T-helper 2 cell treated with Interferon-gamma antibody and Interleukin-4, amounts not matched to agents 5 μg/mL and 100 μg/mL, for 36 hours (primary cell): ENCODE measurements around the gene SLC47A2.
"Not testable (repeated sequence)": the region's sequence is repeated elsewhere in the genome, so short reads cannot be mapped to it uniquely, and the experiment has no call there.

Source experiments
- DNase-seq: peaks from one replicate; pipeline ENCODE4 v3.0.0; 2021; ENCODE audit warnings: low spot score
- H3K27ac Mint-ChIP-seq: one replicate; pipeline ENCODE4 v1.8.0; 2021; ENCODE audit warnings: mild to moderate bottlenecking, mixed read lengths
- H3K27me3 Mint-ChIP-seq: one replicate; pipeline ENCODE4 v1.8.0; 2021; ENCODE audit warnings: low read depth, mixed read lengths
- H3K36me3 Mint-ChIP-seq: one replicate; pipeline ENCODE4 v1.8.0; 2021; ENCODE audit warnings: low read depth, mixed read lengths
- H3K4me1 Mint-ChIP-seq: one replicate; pipeline ENCODE4 v1.8.0; 2021; ENCODE audit warnings: low read depth, mixed read lengths
- H3K4me3 Mint-ChIP-seq: one replicate; pipeline ENCODE4 v1.8.0; 2022; ENCODE audit warnings: mild to moderate bottlenecking, moderate library complexity, mixed read lengths
- H3K9me3 Mint-ChIP-seq: one replicate; pipeline ENCODE4 v1.8.0; 2021; ENCODE audit warnings: mixed read lengths

The SLC47A2 gene

DNA sequence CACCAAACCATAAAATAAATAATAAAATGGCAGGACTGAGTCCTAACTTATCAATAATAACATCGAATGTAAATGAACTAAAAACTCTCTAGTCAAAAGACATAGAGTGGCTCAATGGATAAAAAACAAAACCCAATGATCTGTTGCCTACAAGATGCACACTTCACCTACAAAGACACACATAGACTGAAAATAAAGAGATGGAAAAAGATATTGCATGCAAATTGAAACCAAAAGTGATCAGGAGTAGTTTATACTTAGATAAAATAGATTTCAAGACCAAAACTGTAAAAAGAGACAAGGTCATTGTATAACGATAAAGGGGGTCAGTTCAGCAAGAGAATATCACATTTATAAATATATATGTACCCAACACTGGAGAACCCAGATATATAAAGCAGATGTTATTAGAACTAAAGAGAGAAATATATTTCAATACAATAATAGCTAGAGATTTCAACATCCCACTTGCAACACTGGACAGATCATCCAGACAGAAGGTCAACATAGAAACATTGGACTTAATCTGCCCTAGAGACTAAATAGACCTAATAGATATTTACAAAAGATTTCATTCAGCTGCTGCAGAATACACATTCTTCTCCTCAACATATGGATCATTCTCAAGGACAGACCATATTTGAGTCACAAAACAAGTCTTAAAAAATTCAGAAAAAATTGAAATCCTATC is 29.8 kb downstream of the SLC47A2 start:
- Mint-ChIP-seq H3K36me3 (no peaks in the 10 kb centered on the region), H3K9me3 (no peaks in the 10 kb centered on the region), H3K27me3 (no peaks in the 10 kb centered on the region), H3K4me3 (no peak overlapping the region), H3K27ac (no peak overlapping the region), H3K4me1 (no peaks in the 10 kb centered on the region)
- no peak for DNase-seq

DNA sequence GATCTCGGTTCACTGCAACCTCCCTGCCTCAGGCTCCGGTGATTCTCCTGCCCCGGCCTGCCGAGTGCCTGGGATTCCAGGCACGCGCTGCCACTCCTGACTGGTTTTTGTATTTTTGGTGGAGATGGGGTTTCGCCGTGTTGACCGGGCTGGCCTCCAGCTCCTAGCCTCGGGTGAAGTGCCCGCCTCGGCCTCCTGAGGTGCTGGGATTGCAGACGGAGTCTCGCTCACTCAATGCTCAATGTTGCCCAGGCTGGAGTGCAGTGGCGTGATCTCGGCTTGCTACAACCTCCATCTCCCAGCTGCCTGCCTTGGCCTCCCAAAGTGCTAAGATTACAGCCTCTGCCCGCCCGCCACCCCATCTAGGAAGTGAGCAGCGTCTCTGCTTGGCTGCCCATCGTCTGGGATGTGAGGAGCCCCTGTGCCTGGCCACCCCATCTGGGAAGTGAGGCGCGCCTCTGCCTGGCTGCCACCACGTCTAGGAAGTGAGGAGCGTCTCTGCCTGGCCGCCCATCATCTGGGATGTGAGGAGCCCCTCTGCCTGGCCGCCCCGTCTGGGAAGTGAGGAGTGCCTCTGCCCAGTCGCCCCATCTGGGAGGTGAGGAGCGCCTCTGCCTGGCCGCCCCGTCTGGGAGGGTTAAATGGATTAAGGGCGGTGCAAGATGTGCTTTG is 31.3 kb downstream of the SLC47A2 start:
- H3K27me3 Mint-ChIP-seq, H3K4me3 Mint-ChIP-seq, DNase-seq, H3K36me3 Mint-ChIP-seq, H3K27ac Mint-ChIP-seq, H3K9me3 Mint-ChIP-seq, H3K4me1 Mint-ChIP-seq: not testable (repeated sequence)

DNA sequence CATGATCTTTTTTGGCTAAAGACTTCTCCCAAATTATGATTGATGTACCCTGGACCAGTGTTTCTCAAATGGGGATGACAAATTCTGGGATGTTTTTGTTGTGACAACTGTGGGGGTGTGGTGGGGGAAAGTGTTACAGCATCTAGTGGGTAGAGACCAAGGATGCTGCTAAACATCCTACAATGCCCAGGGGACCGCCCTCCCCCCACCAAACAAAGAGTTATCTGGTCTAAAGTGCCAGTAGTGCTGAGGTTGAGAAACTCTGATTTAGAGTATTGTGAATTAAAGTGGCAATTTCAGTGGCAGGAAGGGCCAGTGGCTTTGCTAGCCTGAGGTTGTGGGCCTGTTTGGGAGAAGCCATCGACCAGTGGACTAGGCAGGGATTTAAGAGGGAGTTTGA is 33.3 kb downstream of the SLC47A2 start:
- H3K9me3 Mint-ChIP-seq, result no peaks in the 10 kb centered on the region
- no peak overlapping the region for H3K27ac Mint-ChIP-seq
- no peaks in the 10 kb centered on the region for H3K36me3 Mint-ChIP-seq
- no peaks in the 10 kb centered on the region for H3K4me1 Mint-ChIP-seq
- no peak overlapping the region for H3K4me3 Mint-ChIP-seq
- no peak for DNase-seq
- no peaks in the 10 kb centered on the region for H3K27me3 Mint-ChIP-seq

DNA sequence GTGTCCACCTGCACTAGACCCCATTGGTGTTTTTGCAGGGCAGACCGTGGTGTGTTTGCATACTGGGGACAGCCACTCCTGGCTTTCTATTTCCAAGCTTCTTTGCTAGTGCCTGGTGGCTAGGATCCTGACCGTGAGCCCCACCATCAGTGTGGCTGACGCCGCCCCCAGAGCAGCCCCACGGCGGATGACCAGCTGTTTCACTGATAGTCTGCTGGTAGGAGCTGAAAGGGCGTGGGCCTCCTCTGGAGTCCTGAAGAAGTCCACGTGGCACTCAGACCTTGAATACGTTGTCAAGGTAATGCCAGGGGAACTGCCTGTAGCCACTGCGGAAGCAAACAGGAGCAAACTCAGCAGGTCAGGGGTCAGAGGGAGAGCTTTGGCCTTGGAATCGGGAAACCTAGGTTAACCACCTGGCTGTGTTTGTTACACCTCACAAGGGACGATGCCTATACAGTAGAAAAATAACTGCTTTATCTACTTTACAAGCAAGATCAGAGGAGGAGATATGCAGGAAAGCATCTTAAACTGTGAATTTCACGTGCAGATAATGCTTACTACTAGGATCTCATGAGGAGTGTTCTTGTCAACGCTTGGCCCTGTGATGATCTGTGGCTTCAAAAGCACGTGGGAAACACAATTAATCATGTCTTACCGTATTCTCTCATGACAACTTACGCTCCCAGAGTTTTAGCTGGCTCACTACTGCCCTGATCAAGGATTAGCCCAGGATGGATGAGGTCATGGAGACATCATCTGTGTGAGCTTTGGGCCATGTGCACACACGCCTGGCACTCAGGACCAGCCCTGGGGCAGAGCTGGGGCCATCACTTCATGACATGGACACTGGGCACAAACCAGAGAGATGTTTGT is 37.6 kb downstream of the SLC47A2 start:
- no peak overlapping the region for H3K27ac Mint-ChIP-seq
- no peaks in the 10 kb centered on the region for H3K9me3 Mint-ChIP-seq
- H3K4me1 Mint-ChIP-seq, result no peaks in the 10 kb centered on the region
- H3K4me3 Mint-ChIP-seq, result no peak overlapping the region
- no peak for DNase-seq
- peaks cover 4% of the 10 kb centered on the region for H3K36me3 Mint-ChIP-seq
- H3K27me3 Mint-ChIP-seq, result no peaks in the 10 kb centered on the region

DNA sequence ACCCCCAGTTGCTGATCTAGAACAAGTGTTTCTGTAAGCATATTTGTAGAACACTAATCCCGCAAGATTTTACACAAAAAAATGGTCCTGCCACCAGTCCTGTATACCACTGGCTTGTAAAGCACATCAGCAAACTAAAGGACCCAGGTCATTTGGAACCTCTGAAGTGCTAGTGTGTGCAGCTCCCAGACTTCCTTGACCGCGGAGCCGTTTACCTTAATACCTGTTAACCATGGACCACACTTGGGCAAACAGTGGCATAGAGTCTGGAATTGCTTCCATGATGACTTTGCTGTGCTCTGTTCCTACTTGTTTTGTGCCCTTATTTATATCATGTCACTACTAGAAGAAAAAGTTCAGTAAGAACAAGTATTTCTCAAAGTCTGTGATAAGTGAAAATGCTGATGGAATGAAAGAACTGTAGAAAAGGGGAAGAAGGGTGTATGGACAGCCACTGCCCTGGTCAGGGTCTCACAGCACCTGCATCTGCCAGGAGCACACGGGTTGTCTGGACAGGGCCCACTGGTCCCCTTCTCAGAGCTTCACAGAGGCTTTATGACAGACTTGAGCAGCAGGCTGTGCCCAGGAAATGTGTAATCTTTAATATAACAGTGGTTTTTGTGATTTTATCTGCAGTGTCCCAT is 38.5 kb downstream of the SLC47A2 start:
- no peaks in the 10 kb centered on the region for H3K4me1 Mint-ChIP-seq
- no peak overlapping the region for H3K27ac Mint-ChIP-seq
- DNase-seq, result no peak
- no peak overlapping the region for H3K4me3 Mint-ChIP-seq
- H3K36me3 Mint-ChIP-seq, result peaks cover 4% of the 10 kb centered on the region
- no peaks in the 10 kb centered on the region for H3K9me3 Mint-ChIP-seq
- H3K27me3 Mint-ChIP-seq, result no peaks in the 10 kb centered on the region

DNA sequence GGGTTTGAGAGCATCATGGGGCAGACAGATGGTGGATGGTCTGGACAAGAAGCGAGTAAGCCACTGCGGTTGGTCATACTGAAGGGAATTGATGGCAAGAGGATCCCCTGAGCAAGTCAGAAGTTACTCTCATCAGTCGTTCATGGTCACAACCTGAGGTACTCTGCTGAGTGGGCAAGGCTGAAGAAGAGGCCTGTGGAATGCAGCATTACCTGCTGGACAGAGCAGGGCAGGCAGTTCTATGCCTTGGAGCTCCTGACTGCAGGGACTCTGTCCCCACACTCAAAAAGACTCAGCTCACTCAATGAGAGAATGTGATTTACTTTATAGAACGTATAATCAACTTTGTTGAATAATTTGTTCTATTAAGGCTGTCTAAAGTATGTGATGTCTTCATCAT is 39.5 kb downstream of the SLC47A2 start:
- Mint-ChIP-seq H3K36me3 (peaks cover 4% of the 10 kb centered on the region), H3K27me3 (no peaks in the 10 kb centered on the region), H3K4me3 (no peak overlapping the region), H3K27ac (no peak overlapping the region), H3K4me1 (no peaks in the 10 kb centered on the region), H3K9me3 (no peaks in the 10 kb centered on the region)
- DNase-seq, result no peak

DNA sequence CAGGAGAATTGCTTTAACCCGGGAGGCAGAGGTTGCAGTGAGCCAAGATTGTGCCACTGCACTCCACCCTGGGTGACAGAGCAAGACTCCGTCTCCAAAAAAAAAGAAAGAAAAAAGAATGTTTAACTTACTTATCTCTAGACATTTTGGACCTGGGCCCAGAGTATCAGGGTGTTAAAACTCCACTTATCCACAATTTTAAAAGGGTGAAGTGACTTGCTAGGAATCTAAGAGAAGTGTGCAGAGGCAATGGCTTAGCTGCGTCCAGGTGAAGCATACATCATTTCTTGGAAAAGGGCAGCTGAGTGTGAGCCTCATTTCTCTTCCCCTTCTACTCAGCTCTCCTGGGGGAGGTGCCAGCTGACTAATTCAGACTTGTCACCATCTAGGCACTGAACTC is 42.8 kb downstream of the SLC47A2 start:
- H3K27me3 Mint-ChIP-seq, result no peaks in the 10 kb centered on the region
- no peak overlapping the region for H3K4me3 Mint-ChIP-seq
- no peaks in the 10 kb centered on the region for H3K9me3 Mint-ChIP-seq
- H3K36me3 Mint-ChIP-seq, result peaks cover 6% of the 10 kb centered on the region
- H3K27ac Mint-ChIP-seq, result no peak overlapping the region
- no peak for DNase-seq
- H3K4me1 Mint-ChIP-seq, result no peaks in the 10 kb centered on the region

DNA sequence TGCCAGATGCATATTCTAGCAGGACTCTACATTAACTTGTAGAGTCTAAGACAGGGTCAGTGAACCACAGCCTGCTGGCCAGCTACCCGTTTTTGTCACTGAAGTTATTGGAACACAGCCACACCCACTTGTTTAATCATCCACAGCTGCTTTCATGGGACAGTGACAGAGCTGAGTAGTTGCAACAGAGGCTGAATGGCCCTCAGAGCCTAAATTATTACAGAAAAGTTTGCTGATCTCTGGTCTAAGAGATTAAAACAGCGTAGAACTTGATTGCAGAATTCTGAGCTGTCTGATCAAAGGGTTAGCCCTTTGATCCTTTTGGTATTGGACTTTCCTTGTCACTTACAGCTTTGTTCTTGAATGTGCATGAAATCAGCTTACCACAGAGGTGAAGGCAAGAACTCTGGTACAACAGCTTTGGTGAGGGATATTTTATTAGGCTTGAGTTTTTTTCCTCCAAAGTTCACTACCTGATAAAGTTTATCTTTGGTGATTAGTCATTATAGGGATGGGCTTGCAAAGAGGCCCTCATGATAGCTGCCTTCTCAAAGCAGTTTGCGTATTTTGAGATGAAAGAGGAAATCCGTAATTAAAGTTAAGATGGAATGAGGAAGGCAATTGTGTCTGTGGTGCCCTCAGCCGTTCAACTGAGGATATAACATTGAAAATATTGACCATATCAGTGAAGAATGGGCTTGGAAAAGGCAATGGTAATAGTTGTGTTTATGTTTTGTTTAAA is 44.2 kb downstream of the SLC47A2 start:
- Mint-ChIP-seq H3K36me3 (peaks cover 6% of the 10 kb centered on the region), H3K4me1 (no peaks in the 10 kb centered on the region), H3K27me3 (no peaks in the 10 kb centered on the region), H3K9me3 (no peaks in the 10 kb centered on the region), H3K4me3 (no peak overlapping the region), H3K27ac (no peak overlapping the region)
- DNase-seq, result no peak

DNA sequence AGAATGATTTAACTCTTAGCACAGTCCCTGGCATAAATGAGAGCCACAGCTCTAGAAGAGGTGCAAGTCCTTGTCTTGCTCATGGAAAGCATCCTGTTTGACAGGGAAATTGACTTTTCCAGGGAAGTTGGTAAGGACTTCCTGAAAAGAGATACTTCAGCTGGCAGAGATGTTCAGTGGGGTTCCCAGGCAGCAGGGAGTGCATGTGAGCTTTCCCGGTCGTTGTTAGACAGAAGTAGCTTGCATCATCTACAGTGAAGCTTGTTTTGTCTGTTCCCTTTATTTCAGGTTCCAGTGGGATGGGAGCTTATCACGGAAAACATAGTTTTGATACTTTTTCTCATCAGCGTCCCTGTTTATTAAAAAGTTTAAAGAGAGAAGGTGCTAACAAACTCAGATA is 45.0 kb downstream of the SLC47A2 start:
- Mint-ChIP-seq H3K4me1 (no peaks in the 10 kb centered on the region), H3K27ac (no peak overlapping the region), H3K9me3 (no peaks in the 10 kb centered on the region), H3K27me3 (no peaks in the 10 kb centered on the region), H3K36me3 (peaks cover 6% of the 10 kb centered on the region), H3K4me3 (no peak overlapping the region)
- DNase-seq, result no peak

DNA sequence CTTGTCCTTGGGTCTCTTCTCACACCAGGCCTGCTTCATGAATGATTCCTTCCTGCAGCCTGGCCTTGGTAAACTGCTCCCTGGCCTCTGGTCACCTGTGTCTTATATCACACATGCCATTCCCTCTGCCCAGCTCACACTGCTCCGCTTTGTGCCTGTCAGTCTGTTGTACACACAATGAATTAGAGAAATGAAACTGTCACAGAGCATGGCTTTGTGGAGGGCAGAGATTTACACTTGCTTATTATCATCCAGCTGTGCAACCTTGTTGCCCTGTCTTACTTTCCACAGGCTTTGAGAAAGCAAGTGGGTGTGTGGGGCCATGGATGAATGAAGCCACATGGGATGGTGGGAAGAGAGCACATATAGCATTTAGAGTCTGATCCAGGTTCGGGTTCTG is 45.5 kb downstream of the SLC47A2 start:
- H3K4me3 Mint-ChIP-seq, result no peak overlapping the region
- H3K36me3 Mint-ChIP-seq, result peaks cover 5% of the 10 kb centered on the region
- H3K27ac Mint-ChIP-seq, result no peak overlapping the region

DNA sequence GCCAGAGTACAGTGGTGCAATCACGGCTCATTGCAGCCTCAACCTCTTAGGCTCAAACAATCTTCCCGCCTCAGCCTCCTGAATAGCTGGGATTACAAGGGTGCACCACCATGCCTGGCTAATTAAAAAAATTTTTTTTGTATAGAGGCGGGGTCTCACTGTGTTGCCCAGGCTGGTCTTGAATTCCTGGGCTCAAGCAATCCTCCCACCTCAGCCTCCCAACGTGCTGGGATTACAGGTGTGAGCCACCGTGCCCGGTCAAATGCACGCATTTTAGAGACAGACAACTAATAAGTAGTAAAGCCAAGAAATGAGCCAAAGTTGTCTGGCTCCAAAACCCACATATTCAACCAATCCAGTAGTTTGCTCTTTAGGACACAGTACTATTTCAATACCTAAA is 46.7 kb downstream of the SLC47A2 start:
- not testable (repeated sequence) for DNase-seq, H3K4me1 Mint-ChIP-seq, H3K27ac Mint-ChIP-seq, H3K4me3 Mint-ChIP-seq, H3K36me3 Mint-ChIP-seq, H3K9me3 Mint-ChIP-seq, H3K27me3 Mint-ChIP-seq

More for the DNA sequence above, 45.5 kb downstream of the SLC47A2 start:
- no peak for DNase-seq
- H3K9me3 Mint-ChIP-seq, result no peaks in the 10 kb centered on the region
- no peaks in the 10 kb centered on the region for H3K27me3 Mint-ChIP-seq
- H3K4me1 Mint-ChIP-seq, result no peaks in the 10 kb centered on the region

DNA sequence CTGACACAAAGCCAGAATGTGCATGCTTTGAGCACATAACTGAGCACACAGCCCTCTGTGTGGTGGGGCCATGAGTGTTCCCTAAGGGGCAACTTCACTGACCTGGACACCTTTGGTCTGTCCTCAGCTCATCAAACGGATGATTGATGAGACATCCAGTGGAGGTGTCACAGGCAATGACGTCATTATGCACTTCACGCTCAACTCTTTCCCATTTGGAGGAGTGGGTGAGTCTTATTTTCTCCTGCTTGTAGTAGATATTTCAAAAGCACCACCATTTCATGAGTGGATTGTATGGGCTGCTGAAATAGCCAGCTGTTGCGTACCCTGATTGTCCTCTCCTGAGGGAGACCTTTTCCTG is 51.6 kb downstream of the SLC47A2 start:
- Mint-ChIP-seq H3K4me3 (no peak overlapping the region), H3K27me3 (no peaks in the 10 kb centered on the region), H3K36me3 (peaks cover 7% of the 10 kb centered on the region), H3K9me3 (no peaks in the 10 kb centered on the region), H3K4me1 (no peaks in the 10 kb centered on the region), H3K27ac (no peak overlapping the region)
- no peak for DNase-seq

DNA sequence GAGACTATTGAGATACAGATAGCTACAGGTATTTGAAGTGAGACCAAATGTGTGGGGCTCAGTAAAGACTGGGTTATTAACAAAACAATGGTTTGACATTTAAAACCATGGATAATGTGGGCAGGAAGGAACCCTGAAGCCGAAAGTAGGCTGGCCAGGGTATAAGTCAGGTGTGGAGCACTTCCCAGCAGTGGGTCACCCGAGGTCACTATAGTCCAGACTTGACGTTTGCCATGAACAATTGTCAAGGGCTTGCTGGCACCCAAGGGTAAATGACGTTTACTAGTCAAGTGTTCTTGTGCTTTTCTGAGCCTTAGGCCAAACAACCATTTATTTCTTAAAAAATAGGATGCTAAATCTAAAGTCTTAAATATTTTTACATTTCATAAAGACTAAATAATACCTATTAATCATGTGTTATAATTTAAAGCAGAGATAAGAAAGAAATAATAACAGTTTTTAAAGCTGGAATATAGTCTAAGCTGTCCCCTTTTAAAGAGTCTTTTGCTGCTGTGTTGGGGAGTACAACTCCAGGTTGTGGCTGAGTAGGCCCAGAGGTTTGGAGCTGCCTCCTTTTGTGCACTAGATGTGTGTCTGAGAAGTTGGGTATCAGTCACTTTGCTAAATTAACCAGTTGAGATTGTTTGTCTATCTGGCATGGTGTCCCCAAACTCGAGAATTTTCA is 52.1 kb downstream of the SLC47A2 start:
- Mint-ChIP-seq H3K9me3 (no peaks in the 10 kb centered on the region), H3K27me3 (no peaks in the 10 kb centered on the region), H3K4me3 (no peak overlapping the region), H3K4me1 (no peaks in the 10 kb centered on the region), H3K27ac (no peak overlapping the region), H3K36me3 (peaks cover 7% of the 10 kb centered on the region)
- no peak for DNase-seq
